ENCODE measurements around the gene CCNE1. TPM values are rescaled to one million over a fixed set of nuclear protein-coding genes. Genes with fewer than 3 reads are reported as not detected.
A peak's percentile ranks its signal among the peaks of the same experiment; 100 is the strongest.

Gene CCNE1
- total RNA-seq (2022) (3.0 and 3.5 TPM in 2 replicates), Bru-seq, nascent RNA (percentile 34 among the genes with signal in this experiment), BruChase-seq, experiment 1, labeled RNA remaining after a 6-hour chase (percentile 32 among the genes with signal in this experiment), BruChase-seq, experiment 2, labeled RNA remaining after a 2-hour chase (percentile 42 among the genes with signal in this experiment)
- long read RNA-seq, partial matches to known transcripts = 0 of 5 reads
- long read RNA-seq, other reads (novel, unspliced or antisense) = 2 of 5 reads

- peak; percentile 91 for DNase-seq (ENCODE audit: unreplicated experiment)
- Mint-ChIP-seq H3K36me3 (ENCODE audit: insufficient read depth, unreplicated experiment) (no peaks in the 10 kb centered on the region), H3K27me3 (ENCODE audit: insufficient read depth, unreplicated experiment) (no peaks in the 10 kb centered on the region), H3K9me3 (ENCODE audit: unreplicated experiment) (no peaks in the 10 kb centered on the region), H3K4me1 (ENCODE audit: insufficient read depth, unreplicated experiment) (peaks cover 11% of the 10 kb centered on the region), H3K4me3 (ENCODE audit: unreplicated experiment) (peak within 1 kb of the TSS; percentile 77), H3K27ac (ENCODE audit: low read depth, unreplicated experiment) (peak within 1 kb of the TSS; percentile 68)
- no peak for TF ChIP-seq CTCF (IDR thresholded peaks at IDR 0.05; ENCODE audit: unreplicated experiment)
- no TSS peak for BruUV-seq (replicated peaks)
- intact Hi-C loops (cut with micrococcal nuclease) = loop anchor here (1.0 kb wide), 1 partner anchor 33 kb away; no protein-coding TSS in a partner anchor
- ChIA-PET CTCF (no interaction called here), POLR2A (no interaction called here)
Measured at GRCh38 chr19:29811125-29812079, at the start of gene CCNE1. Gene CCNE1, plus strand, starts transcription at chr19:29811991. Its CDS starts 565 bp downstream, at chr19:29812556.

GRCh38 chr19:29763196-29763595, 48.6 kb upstream of the CCNE1 start:
- POLR2A ChIA-PET = no interaction called here
- intact Hi-C loops (cut with micrococcal nuclease) = no loop called here

GRCh38 chr19:29764361-29764760, 47.4 kb upstream of the CCNE1 start:
- no peak for TF ChIP-seq CTCF (IDR thresholded peaks at IDR 0.05; ENCODE audit: unreplicated experiment)
- POLR2A ChIA-PET = no interaction called here
- Mint-ChIP-seq H3K4me3 (ENCODE audit: unreplicated experiment) (no peak overlapping the region), H3K36me3 (ENCODE audit: insufficient read depth, unreplicated experiment) (no peaks in the 10 kb centered on the region), H3K9me3 (ENCODE audit: unreplicated experiment) (no peaks in the 10 kb centered on the region), H3K4me1 (ENCODE audit: insufficient read depth, unreplicated experiment) (no peaks in the 10 kb centered on the region), H3K27me3 (ENCODE audit: insufficient read depth, unreplicated experiment) (no peaks in the 10 kb centered on the region), H3K27ac (ENCODE audit: low read depth, unreplicated experiment) (no peak overlapping the region)
- BruUV-seq (replicated peaks) = no TSS peak
- no peak for DNase-seq (ENCODE audit: unreplicated experiment)
- CTCF ChIA-PET = no interaction called here
- intact Hi-C loops (cut with micrococcal nuclease) = no loop called here

More at GRCh38 chr19:29763196-29763595, 48.6 kb upstream of the CCNE1 start:
- DNase-seq (ENCODE audit: unreplicated experiment) = no peak
- Mint-ChIP-seq H3K27me3 (ENCODE audit: insufficient read depth, unreplicated experiment) (no peaks in the 10 kb centered on the region), H3K27ac (ENCODE audit: low read depth, unreplicated experiment) (no peak overlapping the region), H3K4me3 (ENCODE audit: unreplicated experiment) (no peak overlapping the region), H3K36me3 (ENCODE audit: insufficient read depth, unreplicated experiment) (no peaks in the 10 kb centered on the region), H3K4me1 (ENCODE audit: insufficient read depth, unreplicated experiment) (no peaks in the 10 kb centered on the region), H3K9me3 (ENCODE audit: unreplicated experiment) (no peaks in the 10 kb centered on the region)
- no peak for TF ChIP-seq CTCF (IDR thresholded peaks at IDR 0.05; ENCODE audit: unreplicated experiment)
- CTCF ChIA-PET = interaction anchor here (0.6 to 1.5 kb wide), 8 partner anchors 41 to 888 kb away, joined by 3 to 5 read pairs (median 3); no protein-coding TSS in a partner anchor
- no TSS peak for BruUV-seq (replicated peaks)

GRCh38 chr19:29766100-29766499, 45.7 kb upstream of the CCNE1 start:
- intact Hi-C loops (cut with micrococcal nuclease) = no loop called here
- DNase-seq (ENCODE audit: unreplicated experiment) = no peak
- ChIA-PET POLR2A (no interaction called here), CTCF (no interaction called here)
- no peaks in the 10 kb centered on the region for H3K9me3 Mint-ChIP-seq (ENCODE audit: unreplicated experiment)
- no peaks in the 10 kb centered on the region for H3K4me1 Mint-ChIP-seq (ENCODE audit: insufficient read depth, unreplicated experiment)
- no peak overlapping the region for H3K4me3 Mint-ChIP-seq (ENCODE audit: unreplicated experiment)
- no peak overlapping the region for H3K27ac Mint-ChIP-seq (ENCODE audit: low read depth, unreplicated experiment)
- no TSS peak for BruUV-seq (replicated peaks)
- no peaks in the 10 kb centered on the region for H3K27me3 Mint-ChIP-seq (ENCODE audit: insufficient read depth, unreplicated experiment)
- TF ChIP-seq CTCF (IDR thresholded peaks at IDR 0.05; ENCODE audit: unreplicated experiment) = no peak
- H3K36me3 Mint-ChIP-seq (ENCODE audit: insufficient read depth, unreplicated experiment) = no peaks in the 10 kb centered on the region
